IPS-15b (cell line): Measurements from ENCODE around the gene MLH3.

Source experiments
- H3K27me3 ChIP-seq: one replicate; pipeline ENCODE4 v1.6.1; 2013; ENCODE audit warnings: low read length; ENCODE audit not compliant: control insufficient read depth, insufficient read depth
- H3K36me3 ChIP-seq: one replicate; pipeline ENCODE4 v1.6.1; 2013; ENCODE audit warnings: low read length; ENCODE audit not compliant: control insufficient read depth, insufficient read depth
- H3K4me1 ChIP-seq: one replicate; pipeline ENCODE4 v1.6.1; 2013; ENCODE audit warnings: mild to moderate bottlenecking, low read length; ENCODE audit not compliant: control insufficient read depth, insufficient read depth
- H3K4me3 ChIP-seq: one replicate; pipeline ENCODE4 v1.5.1; 2013; ENCODE audit warnings: low read depth, low read length
- H3K9ac ChIP-seq: one replicate; pipeline ENCODE4 v1.6.1; 2013; ENCODE audit warnings: low read depth, mild to moderate bottlenecking, low read length
- H3K9me3 ChIP-seq: one replicate; pipeline ENCODE4 v1.6.1; 2013; ENCODE audit warnings: mild to moderate bottlenecking, low read length; ENCODE audit not compliant: control insufficient read depth, insufficient read depth

The MLH3 gene

DNA sequence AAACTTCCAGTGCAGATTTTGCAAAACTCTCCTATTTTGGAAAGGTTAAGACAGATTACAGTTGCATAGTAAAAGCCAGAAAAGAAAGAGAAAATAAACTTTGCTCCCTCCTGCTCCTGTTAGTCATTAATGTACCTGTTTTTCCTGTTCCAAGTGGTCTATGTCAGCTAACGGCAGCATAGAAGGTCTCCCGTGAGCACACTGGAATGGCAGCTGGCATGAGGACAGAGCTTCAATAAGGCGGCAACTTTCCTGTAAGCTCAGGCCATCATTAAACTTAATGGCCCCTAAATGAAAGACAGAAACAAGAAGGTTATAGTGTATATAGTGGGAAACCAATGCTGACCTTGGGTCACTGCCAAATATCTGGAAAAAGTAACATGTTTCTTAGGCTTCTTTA is 32.6 kb downstream of the MLH3 start:
- H3K4me3 ChIP-seq = no peak overlapping the region
- no peaks in the 10 kb centered on the region for H3K27me3 ChIP-seq
- H3K9me3 ChIP-seq = no peaks in the 10 kb centered on the region
- no peaks in the 10 kb centered on the region for H3K4me1 ChIP-seq
- H3K36me3 ChIP-seq = peaks cover 3% of the 10 kb centered on the region
- H3K9ac ChIP-seq = no peak overlapping the region

DNA sequence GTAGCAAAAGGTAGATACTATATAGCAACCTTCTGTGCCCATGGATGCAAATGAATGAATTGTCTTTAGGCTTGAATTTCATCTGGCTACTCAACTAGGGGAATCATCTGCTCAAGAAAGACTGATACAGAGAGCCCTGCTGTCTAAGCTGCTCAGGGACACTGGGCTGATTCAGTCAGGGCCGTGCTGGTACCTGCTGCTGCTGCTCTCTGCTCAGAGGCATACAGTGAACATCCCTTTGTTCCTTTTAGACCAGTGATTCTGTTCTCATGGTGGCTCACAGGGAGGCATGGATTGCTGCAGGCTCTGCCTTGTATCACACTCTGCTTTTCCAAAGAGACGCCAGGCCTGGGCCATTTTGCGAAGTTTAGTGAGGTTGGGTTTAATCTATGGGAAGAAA is 34.5 kb downstream of the MLH3 start:
- H3K4me3 ChIP-seq = no peak overlapping the region
- no peaks in the 10 kb centered on the region for H3K9me3 ChIP-seq
- peaks cover 3% of the 10 kb centered on the region for H3K36me3 ChIP-seq
- H3K4me1 ChIP-seq = no peaks in the 10 kb centered on the region
- H3K27me3 ChIP-seq = no peaks in the 10 kb centered on the region
- no peak overlapping the region for H3K9ac ChIP-seq

DNA sequence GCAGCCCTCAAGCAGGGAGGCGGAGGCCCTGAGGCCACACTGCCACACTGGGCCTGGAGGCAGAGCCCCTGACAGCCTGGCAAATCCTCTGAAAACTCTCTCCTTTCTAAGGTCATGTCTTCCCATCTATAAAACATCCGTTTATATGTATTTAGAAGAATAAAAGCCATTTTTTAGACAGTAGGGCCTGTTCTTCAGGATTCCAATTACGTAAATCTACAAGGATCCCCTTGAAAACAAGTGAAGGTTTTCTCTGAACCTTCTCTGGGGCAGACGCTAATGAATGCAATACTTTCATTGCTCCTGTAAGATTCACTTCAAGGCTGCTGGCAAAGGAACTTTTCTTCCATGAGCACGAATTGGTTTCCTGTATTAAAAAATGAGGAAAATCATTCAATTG is 35.8 kb downstream of the MLH3 start:
- H3K36me3 ChIP-seq = peaks cover 3% of the 10 kb centered on the region
- H3K4me3 ChIP-seq = no peak overlapping the region
- H3K9ac ChIP-seq = no peak overlapping the region
- no peaks in the 10 kb centered on the region for H3K9me3 ChIP-seq
- H3K4me1 ChIP-seq = no peaks in the 10 kb centered on the region
- H3K27me3 ChIP-seq = no peaks in the 10 kb centered on the region

DNA sequence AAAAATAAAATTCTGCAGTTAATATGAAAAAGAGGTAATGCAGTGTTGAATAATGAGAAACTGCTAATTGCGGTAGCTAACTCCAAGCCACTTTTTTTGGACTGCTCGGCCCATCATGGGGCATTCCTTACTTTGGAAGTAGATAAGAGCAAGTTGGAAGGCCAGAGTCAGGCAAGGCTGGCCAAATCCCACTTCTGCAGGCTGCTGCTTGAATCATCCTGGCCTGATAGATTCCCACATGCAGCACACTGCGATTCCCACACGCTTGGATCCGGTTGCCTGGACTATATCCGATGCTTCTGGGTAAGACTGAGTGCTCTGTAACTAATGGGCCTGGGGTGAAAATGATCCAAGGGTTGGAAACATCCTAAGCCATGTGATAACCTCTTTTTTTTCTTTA is 38.0 kb downstream of the MLH3 start:
- peaks cover 9% of the 10 kb centered on the region for H3K36me3 ChIP-seq
- H3K9me3 ChIP-seq = no peaks in the 10 kb centered on the region
- H3K4me1 ChIP-seq = no peaks in the 10 kb centered on the region
- H3K4me3 ChIP-seq = no peak overlapping the region
- H3K9ac ChIP-seq = no peak overlapping the region
- no peaks in the 10 kb centered on the region for H3K27me3 ChIP-seq

DNA sequence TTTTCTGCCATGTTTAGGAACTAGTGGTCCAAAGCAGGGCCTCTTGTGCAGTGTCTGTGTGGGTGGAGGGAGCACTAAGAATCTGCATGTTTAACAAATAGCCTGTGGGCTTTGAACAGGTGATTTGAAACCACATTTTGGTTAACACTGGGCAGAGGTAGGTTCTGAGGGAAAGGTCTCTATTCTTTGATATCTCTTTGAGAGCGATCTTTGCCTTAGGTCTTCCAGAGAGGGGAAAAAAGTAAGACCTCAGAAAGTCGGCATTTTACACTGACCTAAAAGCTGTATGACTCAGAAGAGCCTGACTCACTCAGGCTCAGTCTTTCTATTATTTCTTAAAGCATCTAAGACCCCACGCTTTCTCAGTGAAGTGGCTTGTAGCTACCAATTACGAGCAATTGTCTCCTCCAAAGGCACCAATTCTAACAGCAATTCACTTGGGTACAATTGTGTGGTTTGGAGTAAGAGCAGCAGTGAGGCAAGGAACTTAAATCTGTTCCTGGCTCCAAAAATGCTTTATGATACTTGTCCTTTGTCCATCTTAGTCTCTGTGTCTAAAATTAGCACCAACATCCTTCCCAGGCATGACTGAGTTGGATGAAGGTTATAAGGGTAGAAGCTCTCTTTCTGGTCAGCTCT is 39.8 kb downstream of the MLH3 start:
- no peaks in the 10 kb centered on the region for H3K9me3 ChIP-seq
- no peaks in the 10 kb centered on the region for H3K4me1 ChIP-seq
- H3K4me3 ChIP-seq = no peak overlapping the region
- H3K9ac ChIP-seq = no peak overlapping the region
- no peaks in the 10 kb centered on the region for H3K27me3 ChIP-seq
- H3K36me3 ChIP-seq = peaks cover 10% of the 10 kb centered on the region

DNA sequence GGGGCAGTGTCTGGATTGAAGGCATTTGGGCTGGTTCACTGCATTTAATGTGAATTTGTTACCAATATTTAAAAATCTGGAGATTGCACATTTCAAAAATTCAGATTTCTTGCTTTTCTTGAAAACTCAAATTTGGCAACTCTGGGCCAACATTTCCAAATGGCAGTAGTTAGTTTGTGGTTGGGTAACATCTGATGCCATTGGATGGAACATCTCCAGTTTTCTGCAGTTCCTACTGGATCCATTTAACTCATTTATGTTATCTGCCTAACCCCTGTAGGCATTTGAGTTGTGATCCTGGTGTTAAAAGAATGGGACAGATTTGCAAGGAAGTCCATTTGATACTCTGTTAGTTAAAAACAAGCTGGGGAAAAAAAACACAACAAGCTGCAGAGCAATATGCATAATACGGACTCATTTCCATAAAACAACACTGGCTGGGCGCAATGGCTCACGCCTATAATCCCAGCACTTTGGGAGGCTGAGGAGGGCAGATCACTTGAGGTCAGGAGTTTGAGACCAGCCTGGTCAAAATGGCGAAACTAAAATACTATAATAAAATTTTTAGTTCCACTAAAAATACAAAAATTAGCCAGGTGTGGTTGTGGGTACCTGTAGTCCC is 40.7 kb downstream of the MLH3 start:
- Histone ChIP-seq H3K9ac (no peak overlapping the region), H3K27me3 (no peaks in the 10 kb centered on the region), H3K9me3 (no peaks in the 10 kb centered on the region), H3K36me3 (peaks cover 16% of the 10 kb centered on the region), H3K4me3 (no peak overlapping the region), H3K4me1 (no peaks in the 10 kb centered on the region)

DNA sequence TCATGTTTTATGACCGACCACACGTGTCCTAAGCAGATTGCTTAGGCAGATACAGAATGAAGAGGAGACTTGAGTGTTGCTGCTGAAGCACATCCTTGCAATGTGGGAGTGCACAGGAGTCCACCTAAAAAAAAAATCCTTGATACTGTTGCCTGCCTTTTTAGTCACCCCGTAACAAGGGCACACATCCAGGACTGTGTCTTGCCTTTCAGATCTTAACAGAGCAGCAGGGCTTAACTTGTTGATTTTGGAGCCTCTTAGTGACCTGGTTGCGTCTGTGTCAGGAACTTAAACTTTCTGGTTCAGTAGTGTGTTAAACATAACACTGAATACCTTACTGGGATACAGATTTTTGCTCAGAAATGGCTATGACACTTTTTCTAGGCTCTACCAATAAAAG is 42.1 kb downstream of the MLH3 start:
- H3K27me3 ChIP-seq = no peaks in the 10 kb centered on the region
- H3K4me3 ChIP-seq = no peak overlapping the region
- no peaks in the 10 kb centered on the region for H3K9me3 ChIP-seq
- H3K4me1 ChIP-seq = no peaks in the 10 kb centered on the region
- peaks cover 17% of the 10 kb centered on the region for H3K36me3 ChIP-seq
- H3K9ac ChIP-seq = no peak overlapping the region

DNA sequence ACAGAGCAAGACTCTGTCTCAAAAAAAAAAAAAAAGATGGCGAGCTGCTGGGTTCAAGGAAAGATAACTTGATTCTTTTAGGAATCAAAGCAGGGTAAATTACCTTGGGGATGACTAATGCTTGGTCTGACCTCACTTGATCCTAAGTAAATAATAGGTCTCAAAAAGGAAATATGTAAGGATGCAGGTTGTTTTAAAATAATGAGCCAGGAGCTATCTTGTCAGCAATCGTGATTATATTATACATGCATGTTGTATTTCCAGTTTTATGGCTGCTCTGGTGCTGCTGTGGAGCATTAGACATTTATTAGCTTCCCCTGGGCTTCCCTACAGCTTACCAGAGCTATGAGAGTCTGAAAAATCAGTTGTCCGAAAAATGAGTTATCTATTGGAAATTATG is 45.9 kb downstream of the MLH3 start:
- Histone ChIP-seq H3K9ac (no peak overlapping the region), H3K4me3 (no peak overlapping the region), H3K9me3 (no peaks in the 10 kb centered on the region), H3K36me3 (peaks cover 17% of the 10 kb centered on the region), H3K4me1 (no peaks in the 10 kb centered on the region), H3K27me3 (no peaks in the 10 kb centered on the region)

DNA sequence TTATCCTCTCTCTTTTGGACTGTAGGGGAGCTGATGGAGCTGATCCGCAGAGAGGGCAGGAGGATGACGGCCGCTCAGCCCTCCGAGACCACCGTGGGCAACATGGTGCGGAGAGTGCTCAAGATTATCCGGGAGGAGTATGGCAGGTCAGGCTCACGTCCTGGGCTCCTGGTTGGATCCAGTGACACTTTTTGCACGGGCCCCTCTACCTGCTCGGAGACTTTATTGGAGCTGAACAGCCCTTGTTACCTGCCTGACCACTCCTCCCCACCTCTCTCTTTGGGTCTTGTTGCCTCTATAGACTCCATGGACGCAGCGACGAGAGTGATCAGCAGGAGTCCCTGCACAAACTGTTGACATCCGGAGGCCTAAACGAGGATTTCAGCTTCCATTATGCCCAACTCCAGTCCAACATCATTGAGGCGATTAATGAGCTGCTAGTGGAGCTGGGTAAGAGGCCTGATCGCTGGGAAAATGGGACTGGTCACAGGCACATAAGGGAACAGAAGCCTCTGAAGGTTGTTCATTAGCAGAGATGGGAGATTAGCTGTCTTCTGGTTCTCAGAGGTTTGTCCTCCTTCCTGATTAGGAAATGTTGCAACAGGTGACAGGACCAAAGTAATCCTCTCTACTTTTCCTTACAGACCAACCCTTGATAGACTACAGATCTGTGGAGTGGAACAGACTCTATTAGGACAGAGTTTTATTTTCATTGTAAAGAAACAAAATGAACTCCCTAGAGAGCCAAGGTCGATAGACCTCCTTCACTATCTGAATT is 47.8 kb downstream of the MLH3 start:
- no peaks in the 10 kb centered on the region for H3K27me3 ChIP-seq
- H3K4me1 ChIP-seq = no peaks in the 10 kb centered on the region
- H3K9ac ChIP-seq = peak overlapping the region; percentile 80
- H3K9me3 ChIP-seq = no peaks in the 10 kb centered on the region
- H3K4me3 ChIP-seq = peak overlapping the region; percentile 94
- H3K36me3 ChIP-seq = peaks cover 11% of the 10 kb centered on the region

DNA sequence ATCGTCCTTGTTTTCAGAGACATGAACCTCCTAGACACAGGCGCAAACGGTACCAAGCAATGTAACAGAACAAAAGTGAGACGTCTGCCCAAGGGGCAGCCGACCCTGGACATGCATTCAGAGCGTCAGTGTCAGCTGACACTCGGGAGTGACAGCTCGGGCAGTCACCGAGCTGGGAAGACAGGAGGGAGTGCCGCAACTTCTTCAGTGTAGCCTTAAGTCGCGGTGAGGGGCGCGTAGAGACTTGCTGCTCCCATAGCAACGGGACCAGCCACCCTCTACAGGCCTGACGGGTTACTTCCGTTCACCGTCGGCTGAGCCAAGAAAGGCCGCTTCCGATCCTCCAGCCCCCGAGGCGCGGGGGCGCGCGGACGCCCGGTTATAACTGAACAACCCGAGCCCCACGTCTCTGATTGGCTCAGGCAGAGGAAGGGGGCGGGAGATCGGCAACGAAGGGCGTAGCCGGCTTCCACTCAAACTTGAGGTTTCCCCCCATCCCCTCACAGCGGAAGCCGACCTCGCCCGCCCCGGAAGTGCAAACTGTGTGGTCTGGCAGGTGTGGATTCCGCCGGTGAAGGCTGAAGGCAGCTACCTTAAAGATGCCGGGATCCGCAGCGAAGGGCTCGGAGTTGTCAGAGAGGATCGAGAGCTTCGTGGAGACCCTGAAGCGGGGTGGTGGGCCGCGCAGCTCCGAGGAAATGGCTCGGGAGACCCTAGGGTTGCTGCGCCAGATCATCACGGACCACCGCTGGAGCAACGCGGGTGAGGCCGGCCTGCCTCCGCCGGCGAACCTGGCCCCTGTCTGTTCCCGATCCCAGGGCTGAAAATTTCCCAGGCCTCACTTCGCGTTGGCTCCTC is 48.6 kb downstream of the MLH3 start, which contains the start of gene EIF2B2:
Gene EIF2B2 (plus strand): TSS at position 530 of the 858 bp plus-strand sequence. CDS start 70 bp downstream, at position 600.
- Histone ChIP-seq H3K27me3 (no peaks in the 10 kb centered on the region), H3K4me3 (peak within 1 kb of the TSS; percentile 94), H3K36me3 (peaks cover 11% of the 10 kb centered on the region), H3K9ac (peak within 1 kb of the TSS; percentile 80), H3K4me1 (no peaks in the 10 kb centered on the region), H3K9me3 (no peaks in the 10 kb centered on the region)

DNA sequence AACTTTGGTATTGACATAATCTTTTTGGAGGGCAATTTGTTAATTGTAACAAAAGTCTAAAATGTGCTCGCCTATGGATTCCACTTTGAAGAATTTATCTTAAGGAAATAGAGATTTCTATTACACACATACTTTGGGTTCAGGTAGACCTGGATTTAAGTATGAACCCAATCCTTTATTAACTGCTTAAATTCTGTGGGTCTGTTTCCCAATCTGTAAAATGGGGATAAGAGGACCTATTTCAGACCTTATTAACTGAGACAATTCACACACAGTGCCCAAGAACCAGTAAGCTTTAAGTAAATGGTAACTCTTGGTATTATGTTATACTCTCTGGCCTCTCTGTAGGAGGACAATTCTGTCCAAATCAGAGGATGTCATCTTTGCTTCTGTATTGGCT is 49.4 kb downstream of the MLH3 start:
- Histone ChIP-seq H3K27me3 (no peaks in the 10 kb centered on the region), H3K9ac (no peak overlapping the region), H3K36me3 (peaks cover 10% of the 10 kb centered on the region), H3K4me1 (no peaks in the 10 kb centered on the region), H3K4me3 (peak overlapping the region; percentile 94), H3K9me3 (no peaks in the 10 kb centered on the region)
